GM21576 (cell line): ENCODE measurements around the gene OR8K1.

ENCODE experiments used
- ATAC-seq: cut with Tn5 transposase; IDR thresholded peaks from one replicate; pipeline ENCODE4 v1.9.1; 2021; ENCODE audit warnings: mild to moderate bottlenecking, moderate library complexity; ENCODE audit not compliant: unreplicated experiment

OR8K1 gene

GRCh38 chr11:56345739-56346138 is at the start of gene OR8K1:
TSS of gene OR8K1 (plus strand) at chr11:56346039. CDS start at chr11:56346039, 0 bp downstream.
- ATAC-seq = no peak

- no peak for ATAC-seq
Measured at GRCh38 chr11:56296898-56297297, 48.9 kb upstream of the OR8K1 start.

- ATAC-seq = no peak
Measured at GRCh38 chr11:56307836-56308235, 38.0 kb upstream of the OR8K1 start.

- ATAC-seq = no peak
Measured at GRCh38 chr11:56314844-56315243, 31.0 kb upstream of the OR8K1 start, which contains the start of gene OR8K3. TSS of gene OR8K3 (plus strand) at chr11:56315144. CDS start at chr11:56318307, 3,163 bp downstream.

GRCh38 chr11:56331861-56332491 is 13.9 kb upstream of the OR8K1 start:
- ATAC-seq = no peak

GRCh38 chr11:56333156-56333555 is 12.7 kb upstream of the OR8K1 start:
- ATAC-seq = no peak

GRCh38 chr11:56340289-56340688 is 5.5 kb upstream of the OR8K1 start:
- no peak for ATAC-seq

GRCh38 chr11:56353991-56354390 is 8.2 kb downstream of the OR8K1 start, which contains the start of gene OR8J1:
TSS of gene OR8J1 (plus strand) at chr11:56354291. CDS start at chr11:56360247, 5,956 bp downstream.
- no peak for ATAC-seq

- ATAC-seq = no peak
Measured at GRCh38 chr11:56375324-56375723, 29.5 kb downstream of the OR8K1 start, which contains the start of gene OR8U1. TSS of gene OR8U1 (plus strand) at chr11:56375624. CDS start at chr11:56375624, 0 bp downstream.

- ATAC-seq = no peak
Measured at GRCh38 chr11:56380120-56380519, 34.3 kb downstream of the OR8K1 start.

- ATAC-seq = no peak
Measured at GRCh38 chr11:56394381-56394780, 48.5 kb downstream of the OR8K1 start.

GRCh38 chr11:56396047-56396446 is 50.2 kb downstream of the OR8K1 start:
- ATAC-seq = no peak
